WTC11 (cell line): ENCODE measurements around the gene NGF. TPM values are rescaled to one million over a fixed set of nuclear protein-coding genes. Genes with fewer than 3 reads are reported as not detected.

Experiments used
- ATAC-seq: fragments of 200-7000 bp; cut with Tn5 transposase; 2 replicates; pipeline ENCODE4 v1.10.0; 2021; ENCODE audit warnings: mild to moderate bottlenecking, moderate library complexity
- CTCF ChIA-PET: fragments of 300-600 bp; sonication (Branson Sonifier 250); formaldehyde crosslinking; loops from one replicate; lab custom pipeline; 2021; ENCODE audit warnings: antibody characterized with exemption; lab: Charles Lee
- POLR2A ChIA-PET: fragments of 350-600 bp; sonication (Branson Sonifier 250); formaldehyde crosslinking; loops from one replicate; lab custom pipeline; 2021; ENCODE audit warnings: antibody characterized with exemption; lab: Charles Lee
- DNase-seq: peaks from one replicate; pipeline ENCODE4 v3.0.0; 2021; ENCODE audit warnings: low spot score
- H3K27ac Mint-ChIP-seq: 2 replicates; pipeline ENCODE4 v1.8.0; 2021; ENCODE audit warnings: mixed read lengths
- H3K27me3 Mint-ChIP-seq: 2 replicates; pipeline ENCODE4 v1.8.0; 2021; ENCODE audit warnings: low read depth, mild to moderate bottlenecking, moderate library complexity, mixed read lengths
- H3K36me3 Mint-ChIP-seq: 2 replicates; pipeline ENCODE4 v1.8.0; 2021; ENCODE audit warnings: mixed read lengths
- H3K4me1 Mint-ChIP-seq: 2 replicates; pipeline ENCODE4 v1.8.0; 2022; ENCODE audit warnings: mixed read lengths
- H3K4me3 Mint-ChIP-seq: 2 replicates; pipeline ENCODE4 v1.8.0; 2021; ENCODE audit warnings: mild to moderate bottlenecking, moderate library complexity, mixed read lengths
- H3K9me3 Mint-ChIP-seq: 2 replicates; pipeline ENCODE4 v1.8.0; 2021; ENCODE audit warnings: mixed read lengths
- ATF3 ChIP-seq: sonication (generic); formaldehyde crosslinking; conservative IDR thresholded peaks from 2 replicates; pipeline ENCODE4 v1.8.1; 2022; ENCODE audit warnings: mild to moderate bottlenecking, missing genetic modification reagents
- CBFB ChIP-seq: sonication (generic); formaldehyde crosslinking; IDR thresholded peaks from 2 replicates; pipeline ENCODE4 v1.8.1; 2022; ENCODE audit warnings: mild to moderate bottlenecking, low read depth, missing genetic modification reagents
- CREM ChIP-seq: sonication (generic); formaldehyde crosslinking; IDR thresholded peaks from 2 replicates; pipeline ENCODE4 v1.8.1; 2022; ENCODE audit warnings: mild to moderate bottlenecking, missing genetic modification reagents, moderate library complexity
- ESRRA ChIP-seq: sonication (generic); formaldehyde crosslinking; IDR thresholded peaks from 2 replicates; pipeline ENCODE4 v1.8.1; 2022; ENCODE audit warnings: mild to moderate bottlenecking, missing genetic modification reagents, borderline replicate concordance
- ETV6 ChIP-seq: sonication (generic); formaldehyde crosslinking; IDR thresholded peaks from 2 replicates; pipeline ENCODE4 v1.8.1; 2022; ENCODE audit warnings: mild to moderate bottlenecking, missing genetic modification reagents
- FOXJ3 ChIP-seq: sonication (generic); formaldehyde crosslinking; IDR thresholded peaks from 2 replicates; pipeline ENCODE4 v1.9.0; 2021; ENCODE audit warnings: missing genetic modification reagents, mild to moderate bottlenecking, borderline replicate concordance
- HMGA2 ChIP-seq: fragments of 250-450 bp; sonication (Bioruptor Pico); IDR thresholded peaks from 2 replicates; pipeline ENCODE4 v1.4.0; 2021; ENCODE audit warnings: mild to moderate bottlenecking, moderate library complexity
- NR2C2 ChIP-seq: sonication (generic); formaldehyde crosslinking; IDR thresholded peaks from 2 replicates; pipeline ENCODE4 v1.8.0; 2022; ENCODE audit warnings: mild to moderate bottlenecking, missing genetic modification reagents
- PRRX2 ChIP-seq: fragments of 250-450 bp; sonication (Bioruptor Pico); IDR thresholded peaks from 2 replicates; pipeline ENCODE4 v1.8.0; 2021; ENCODE audit warnings: mild to moderate bottlenecking
- RORB ChIP-seq: fragments of 250-450 bp; sonication (Bioruptor Pico); IDR thresholded peaks from 2 replicates; pipeline ENCODE4 v1.9.0; 2021; ENCODE audit warnings: mild to moderate bottlenecking
- SMAD4 ChIP-seq: sonication (generic); formaldehyde crosslinking; IDR thresholded peaks from 2 replicates; pipeline ENCODE4 v1.8.0; 2022; ENCODE audit warnings: mild to moderate bottlenecking, missing genetic modification reagents
- SP1 ChIP-seq: sonication (generic); formaldehyde crosslinking; conservative IDR thresholded peaks from 2 replicates; pipeline ENCODE4 v1.8.1; 2022; ENCODE audit warnings: missing genetic modification reagents
- TCF7 ChIP-seq: sonication (generic); formaldehyde crosslinking; IDR thresholded peaks from 2 replicates; pipeline ENCODE4 v1.8.0; 2022; ENCODE audit warnings: mild to moderate bottlenecking, low read depth, missing genetic modification reagents, moderate library complexity
- TEAD4 ChIP-seq: sonication (generic); formaldehyde crosslinking; IDR thresholded peaks from 2 replicates; pipeline ENCODE4 v1.8.0; 2022; ENCODE audit warnings: mild to moderate bottlenecking, missing genetic modification reagents
- ZNF396 ChIP-seq: fragments of 250-450 bp; sonication (Bioruptor Pico); IDR thresholded peaks from 2 replicates; pipeline ENCODE4 v1.8.0; 2021; ENCODE audit warnings: mild to moderate bottlenecking, moderate library complexity, borderline replicate concordance
- ZNF416 ChIP-seq: fragments of 250-450 bp; sonication (Bioruptor Pico); IDR thresholded peaks from 2 replicates; pipeline ENCODE4 v1.9.0; 2021; ENCODE audit warnings: mild to moderate bottlenecking, inconsistent platforms
- ZNF532 ChIP-seq: fragments of 250-450 bp; sonication (Bioruptor Pico); IDR thresholded peaks from 2 replicates; pipeline ENCODE4 v1.9.0; 2021; ENCODE audit warnings: mild to moderate bottlenecking, borderline replicate concordance
- total RNA-seq: library from RNA; stranded (reverse); gene quantifications from 3 replicates; pipeline ENCODE4 v1.2.3, GENCODE V29; 2021
- TF ChIP-seq, protein P1 (sequence below): sonication (generic); formaldehyde crosslinking; IDR thresholded peaks from 2 replicates; pipeline ENCODE4 v1.8.1; 2023; ENCODE audit warnings: mild to moderate bottlenecking, missing genetic modification reagents
- TF ChIP-seq, protein P2 (sequence below): fragments of 200-600 bp; IDR thresholded peaks from 2 replicates; pipeline ENCODE4 v1.8.0; 2022; ENCODE audit warnings: antibody characterized with exemption
- TF ChIP-seq, protein P3 (sequence below): sonication (generic); formaldehyde crosslinking; IDR thresholded peaks from 2 replicates; pipeline ENCODE4 v1.8.0; 2022; ENCODE audit warnings: mild to moderate bottlenecking, missing genetic modification reagents
- TF ChIP-seq, protein P4 (sequence below): sonication (generic); formaldehyde crosslinking; IDR thresholded peaks from 2 replicates; pipeline ENCODE4 v1.8.1; 2022; ENCODE audit warnings: low read depth, mild to moderate bottlenecking, moderate library complexity, missing genetic modification reagents, borderline replicate concordance
- TF ChIP-seq, protein P5 (sequence below): fragments of 250-450 bp; sonication (Bioruptor Pico); IDR thresholded peaks from 2 replicates; pipeline ENCODE4 v1.9.0; 2021; ENCODE audit warnings: mild to moderate bottlenecking

Gene NGF
- total RNA-seq, 1 experiment from 2014 or later = 0.55 TPM

GRCh38 chr1:115281143-115281542 lies 56.9 kb downstream of the NGF start:
- CTCF ChIA-PET = interaction anchor here (0.8 to 1.6 kb wide), 2 partner anchors 16 to 228 kb away, joined by 3 to 4 read pairs; no protein-coding TSS in a partner anchor
- no peak for DNase-seq
- no peak for ATAC-seq
- peaks cover 10% of the 10 kb centered on the region for H3K36me3 Mint-ChIP-seq
- H3K27ac Mint-ChIP-seq = no peak overlapping the region
- H3K4me3 Mint-ChIP-seq = no peak overlapping the region
- H3K4me1 Mint-ChIP-seq = no peaks in the 10 kb centered on the region; the same call in 1 of the 2 replicates
- H3K9me3 Mint-ChIP-seq = peaks cover 26% of the 10 kb centered on the region
- POLR2A ChIA-PET = no interaction called here
- no peak for TF ChIP-seq RORB
- no peak for TF ChIP-seq ZNF416 (CRISPR knock-in tag)
- TF ChIP-seq PRRX2 (CRISPR knock-in tag) = no peak
- TF ChIP-seq CBFB (CRISPR knock-in tag) = no peak
- TF ChIP-seq, protein P1, sequence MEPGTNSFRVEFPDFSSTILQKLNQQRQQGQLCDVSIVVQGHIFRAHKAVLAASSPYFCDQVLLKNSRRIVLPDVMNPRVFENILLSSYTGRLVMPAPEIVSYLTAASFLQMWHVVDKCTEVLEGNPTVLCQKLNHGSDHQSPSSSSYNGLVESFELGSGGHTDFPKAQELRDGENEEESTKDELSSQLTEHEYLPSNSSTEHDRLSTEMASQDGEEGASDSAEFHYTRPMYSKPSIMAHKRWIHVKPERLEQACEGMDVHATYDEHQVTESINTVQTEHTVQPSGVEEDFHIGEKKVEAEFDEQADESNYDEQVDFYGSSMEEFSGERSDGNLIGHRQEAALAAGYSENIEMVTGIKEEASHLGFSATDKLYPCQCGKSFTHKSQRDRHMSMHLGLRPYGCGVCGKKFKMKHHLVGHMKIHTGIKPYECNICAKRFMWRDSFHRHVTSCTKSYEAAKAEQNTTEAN = no peak
- no peak for TF ChIP-seq SMAD4 (CRISPR knock-in tag)
- no peak for TF ChIP-seq ZNF396
- no peak for TF ChIP-seq ETV6
- TF ChIP-seq, protein P2, sequence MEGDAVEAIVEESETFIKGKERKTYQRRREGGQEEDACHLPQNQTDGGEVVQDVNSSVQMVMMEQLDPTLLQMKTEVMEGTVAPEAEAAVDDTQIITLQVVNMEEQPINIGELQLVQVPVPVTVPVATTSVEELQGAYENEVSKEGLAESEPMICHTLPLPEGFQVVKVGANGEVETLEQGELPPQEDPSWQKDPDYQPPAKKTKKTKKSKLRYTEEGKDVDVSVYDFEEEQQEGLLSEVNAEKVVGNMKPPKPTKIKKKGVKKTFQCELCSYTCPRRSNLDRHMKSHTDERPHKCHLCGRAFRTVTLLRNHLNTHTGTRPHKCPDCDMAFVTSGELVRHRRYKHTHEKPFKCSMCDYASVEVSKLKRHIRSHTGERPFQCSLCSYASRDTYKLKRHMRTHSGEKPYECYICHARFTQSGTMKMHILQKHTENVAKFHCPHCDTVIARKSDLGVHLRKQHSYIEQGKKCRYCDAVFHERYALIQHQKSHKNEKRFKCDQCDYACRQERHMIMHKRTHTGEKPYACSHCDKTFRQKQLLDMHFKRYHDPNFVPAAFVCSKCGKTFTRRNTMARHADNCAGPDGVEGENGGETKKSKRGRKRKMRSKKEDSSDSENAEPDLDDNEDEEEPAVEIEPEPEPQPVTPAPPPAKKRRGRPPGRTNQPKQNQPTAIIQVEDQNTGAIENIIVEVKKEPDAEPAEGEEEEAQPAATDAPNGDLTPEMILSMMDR = no peak
- TF ChIP-seq, protein P3, sequence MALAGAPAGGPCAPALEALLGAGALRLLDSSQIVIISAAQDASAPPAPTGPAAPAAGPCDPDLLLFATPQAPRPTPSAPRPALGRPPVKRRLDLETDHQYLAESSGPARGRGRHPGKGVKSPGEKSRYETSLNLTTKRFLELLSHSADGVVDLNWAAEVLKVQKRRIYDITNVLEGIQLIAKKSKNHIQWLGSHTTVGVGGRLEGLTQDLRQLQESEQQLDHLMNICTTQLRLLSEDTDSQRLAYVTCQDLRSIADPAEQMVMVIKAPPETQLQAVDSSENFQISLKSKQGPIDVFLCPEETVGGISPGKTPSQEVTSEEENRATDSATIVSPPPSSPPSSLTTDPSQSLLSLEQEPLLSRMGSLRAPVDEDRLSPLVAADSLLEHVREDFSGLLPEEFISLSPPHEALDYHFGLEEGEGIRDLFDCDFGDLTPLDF (CRISPR knock-in tag) = no peak
- TF ChIP-seq TEAD4 (CRISPR knock-in tag) = no peak
- TF ChIP-seq, protein P4, sequence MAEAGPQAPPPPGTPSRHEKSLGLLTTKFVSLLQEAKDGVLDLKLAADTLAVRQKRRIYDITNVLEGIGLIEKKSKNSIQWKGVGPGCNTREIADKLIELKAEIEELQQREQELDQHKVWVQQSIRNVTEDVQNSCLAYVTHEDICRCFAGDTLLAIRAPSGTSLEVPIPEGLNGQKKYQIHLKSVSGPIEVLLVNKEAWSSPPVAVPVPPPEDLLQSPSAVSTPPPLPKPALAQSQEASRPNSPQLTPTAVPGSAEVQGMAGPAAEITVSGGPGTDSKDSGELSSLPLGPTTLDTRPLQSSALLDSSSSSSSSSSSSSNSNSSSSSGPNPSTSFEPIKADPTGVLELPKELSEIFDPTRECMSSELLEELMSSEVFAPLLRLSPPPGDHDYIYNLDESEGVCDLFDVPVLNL (CRISPR knock-in tag) = no peak
- no peak for TF ChIP-seq FOXJ3 (CRISPR knock-in tag)
- TF ChIP-seq ZNF532 (CRISPR knock-in tag) = no peak
- no peaks in the 10 kb centered on the region; the same call in 1 of the 2 replicates for H3K27me3 Mint-ChIP-seq

- H3K27me3 Mint-ChIP-seq = no peaks in the 10 kb centered on the region; the same call in 1 of the 2 replicates
- H3K36me3 Mint-ChIP-seq = peaks cover 10% of the 10 kb centered on the region
- H3K9me3 Mint-ChIP-seq = peaks cover 29% of the 10 kb centered on the region
- DNase-seq = no peak
- CTCF ChIA-PET = no interaction called here
- H3K4me3 Mint-ChIP-seq = no peak overlapping the region
- POLR2A ChIA-PET = no interaction called here
- no peak for ATAC-seq
- no peaks in the 10 kb centered on the region; the same call in 1 of the 2 replicates for H3K4me1 Mint-ChIP-seq
- no peak overlapping the region for H3K27ac Mint-ChIP-seq
- TF ChIP-seq PRRX2 (CRISPR knock-in tag) (no peak), SP1 (CRISPR knock-in tag) (no peak), NR2C2 (CRISPR knock-in tag) (no peak), TCF7 (CRISPR knock-in tag) (no peak), ESRRA (CRISPR knock-in tag) (no peak), HMGA2 (no peak), ATF3 (CRISPR knock-in tag) (no peak), CREM (CRISPR knock-in tag) (no peak)
- TF ChIP-seq, protein P5, sequence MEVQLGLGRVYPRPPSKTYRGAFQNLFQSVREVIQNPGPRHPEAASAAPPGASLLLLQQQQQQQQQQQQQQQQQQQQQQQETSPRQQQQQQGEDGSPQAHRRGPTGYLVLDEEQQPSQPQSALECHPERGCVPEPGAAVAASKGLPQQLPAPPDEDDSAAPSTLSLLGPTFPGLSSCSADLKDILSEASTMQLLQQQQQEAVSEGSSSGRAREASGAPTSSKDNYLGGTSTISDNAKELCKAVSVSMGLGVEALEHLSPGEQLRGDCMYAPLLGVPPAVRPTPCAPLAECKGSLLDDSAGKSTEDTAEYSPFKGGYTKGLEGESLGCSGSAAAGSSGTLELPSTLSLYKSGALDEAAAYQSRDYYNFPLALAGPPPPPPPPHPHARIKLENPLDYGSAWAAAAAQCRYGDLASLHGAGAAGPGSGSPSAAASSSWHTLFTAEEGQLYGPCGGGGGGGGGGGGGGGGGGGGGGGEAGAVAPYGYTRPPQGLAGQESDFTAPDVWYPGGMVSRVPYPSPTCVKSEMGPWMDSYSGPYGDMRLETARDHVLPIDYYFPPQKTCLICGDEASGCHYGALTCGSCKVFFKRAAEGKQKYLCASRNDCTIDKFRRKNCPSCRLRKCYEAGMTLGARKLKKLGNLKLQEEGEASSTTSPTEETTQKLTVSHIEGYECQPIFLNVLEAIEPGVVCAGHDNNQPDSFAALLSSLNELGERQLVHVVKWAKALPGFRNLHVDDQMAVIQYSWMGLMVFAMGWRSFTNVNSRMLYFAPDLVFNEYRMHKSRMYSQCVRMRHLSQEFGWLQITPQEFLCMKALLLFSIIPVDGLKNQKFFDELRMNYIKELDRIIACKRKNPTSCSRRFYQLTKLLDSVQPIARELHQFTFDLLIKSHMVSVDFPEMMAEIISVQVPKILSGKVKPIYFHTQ (CRISPR knock-in tag) = no peak
Observed at GRCh38 chr1:115280064-115280463, 58.0 kb downstream of the NGF start.
